Diencephalon (tissue), 1 donor: ENCODE data around the gene WDR12. TPM values are rescaled to one million over a fixed set of nuclear protein-coding genes. Genes with fewer than 3 reads are reported as not detected.

Experiments used
- total RNA-seq: library from RNA; depleted of rRNA; stranded (reverse); fragments of >200 nt; gene quantifications from one replicate; pipeline ENCODE4 v1.2.3, GENCODE V29; 2014

The WDR12 gene
- total RNA-seq, result 26.8 TPM

GRCh38 chr2:202911512-202912341 lies at the start of gene WDR12, which contains the start of gene CARF:
Gene WDR12, minus strand, starts transcription at chr2:202911673. Its CDS starts 197 bp downstream, at chr2:202911476.
Gene CARF, plus strand, starts transcription at chr2:202912275. Its CDS starts 29,628 bp downstream, at chr2:202941903.

GRCh38 chr2:202871300-202872141 lies 40.0 kb downstream of the WDR12 start, which contains the start of gene ICA1L:
Gene ICA1L, minus strand, starts transcription at chr2:202871766. Its CDS starts 42,757 bp downstream, at chr2:202829009.

Other genes starting within 250 kb of the WDR12 start
- 96.4 TPM for gene ICA1L, start 39.9 kb downstream of the WDR12 start, total RNA-seq
- 26.3 TPM for gene CARF, start 602 bp upstream of the WDR12 start, total RNA-seq
- gene NBEAL1, start 103.2 kb upstream of the WDR12 start, total RNA-seq, result 42.7 TPM